GM18870 (cell line): ENCODE data around the gene KRT79.

ENCODE experiments used
- ATAC-seq: cut with Tn5 transposase; IDR thresholded peaks from one replicate; pipeline ENCODE4 v1.9.1; 2021; ENCODE audit warnings: moderate library complexity; ENCODE audit not compliant: unreplicated experiment

Gene KRT79

GRCh38 chr12:52774629-52775250 is 59.4 kb downstream of the KRT79 start:
- ATAC-seq = no peak

- ATAC-seq = no peak
These were observed 61.3 kb downstream of the KRT79 start for GRCh38 chr12:52772772-52773171.

- ATAC-seq = no peak
These were observed 61.9 kb downstream of the KRT79 start for GRCh38 chr12:52772188-52772587.

GRCh38 chr12:52771505-52771904 is 62.6 kb downstream of the KRT79 start:
- no peak for ATAC-seq
